HEK293 (cell line): ENCODE data around the gene HDLBP.

Source experiments
- GLI4 ChIP-seq: fragments of 450-650 bp; formaldehyde crosslinking; IDR thresholded peaks from 2 replicates; pipeline ENCODE4 v1.5.1; 2016; ENCODE audit warnings: missing biosample characterization, missing genetic modification characterization
- MYNN ChIP-seq: fragments of 450-650 bp; formaldehyde crosslinking; IDR thresholded peaks from 2 replicates; pipeline ENCODE4 v1.5.1; 2016; ENCODE audit warnings: missing biosample characterization, missing genetic modification characterization, borderline replicate concordance
- SP7 ChIP-seq: fragments of 450-650 bp; formaldehyde crosslinking; IDR thresholded peaks from 2 replicates; pipeline ENCODE4 v1.5.1; 2016; ENCODE audit warnings: missing biosample characterization, missing genetic modification characterization
- ZFP37 ChIP-seq: fragments of 450-650 bp; formaldehyde crosslinking; IDR thresholded peaks from 2 replicates; pipeline ENCODE4 v1.5.1; 2016; ENCODE audit warnings: missing biosample characterization, missing genetic modification characterization
- ZNF133 ChIP-seq: fragments of 450-650 bp; formaldehyde crosslinking; IDR thresholded peaks from 2 replicates; pipeline ENCODE4 v1.5.1; 2016; ENCODE audit warnings: missing biosample characterization, missing genetic modification characterization
- ZNF510 ChIP-seq: fragments of 450-650 bp; formaldehyde crosslinking; IDR thresholded peaks from 2 replicates; pipeline ENCODE4 v1.5.1; 2018; ENCODE audit warnings: mild to moderate bottlenecking, missing genetic modification characterization, missing biosample characterization; ENCODE audit not compliant: insufficient replicate concordance
- ZNF621 ChIP-seq: fragments of 450-650 bp; formaldehyde crosslinking; IDR thresholded peaks from 2 replicates; pipeline ENCODE4 v1.5.1; 2017; ENCODE audit warnings: missing biosample characterization, missing genetic modification characterization
- TF ChIP-seq, protein P1 (sequence below): fragments of 450-650 bp; formaldehyde crosslinking; IDR thresholded peaks from 2 replicates; pipeline ENCODE4 v1.5.1; 2016; ENCODE audit warnings: missing biosample characterization, missing genetic modification characterization

GRCh38 chr2:241204490-241204889 is 111.0 kb downstream of the HDLBP start:
- TF ChIP-seq, protein P1, sequence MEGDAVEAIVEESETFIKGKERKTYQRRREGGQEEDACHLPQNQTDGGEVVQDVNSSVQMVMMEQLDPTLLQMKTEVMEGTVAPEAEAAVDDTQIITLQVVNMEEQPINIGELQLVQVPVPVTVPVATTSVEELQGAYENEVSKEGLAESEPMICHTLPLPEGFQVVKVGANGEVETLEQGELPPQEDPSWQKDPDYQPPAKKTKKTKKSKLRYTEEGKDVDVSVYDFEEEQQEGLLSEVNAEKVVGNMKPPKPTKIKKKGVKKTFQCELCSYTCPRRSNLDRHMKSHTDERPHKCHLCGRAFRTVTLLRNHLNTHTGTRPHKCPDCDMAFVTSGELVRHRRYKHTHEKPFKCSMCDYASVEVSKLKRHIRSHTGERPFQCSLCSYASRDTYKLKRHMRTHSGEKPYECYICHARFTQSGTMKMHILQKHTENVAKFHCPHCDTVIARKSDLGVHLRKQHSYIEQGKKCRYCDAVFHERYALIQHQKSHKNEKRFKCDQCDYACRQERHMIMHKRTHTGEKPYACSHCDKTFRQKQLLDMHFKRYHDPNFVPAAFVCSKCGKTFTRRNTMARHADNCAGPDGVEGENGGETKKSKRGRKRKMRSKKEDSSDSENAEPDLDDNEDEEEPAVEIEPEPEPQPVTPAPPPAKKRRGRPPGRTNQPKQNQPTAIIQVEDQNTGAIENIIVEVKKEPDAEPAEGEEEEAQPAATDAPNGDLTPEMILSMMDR (tag by site-specific recombination) = no peak
- no peak for TF ChIP-seq ZNF621 (tag by site-specific recombination)
- no peak for TF ChIP-seq MYNN
- no peak for TF ChIP-seq ZFP37 (tag by site-specific recombination)
- no peak for TF ChIP-seq ZNF510 (tag by site-specific recombination)
- no peak for TF ChIP-seq SP7 (tag by site-specific recombination)
- TF ChIP-seq ZNF133 (tag by site-specific recombination) = no peak
- TF ChIP-seq GLI4 (tag by site-specific recombination) = no peak
